Sigmoid colon (tissue), 3 donors: ENCODE results near the gene SERPINB12.

Source experiments
- CTCF ChIP-seq, 4 experiments: fragments of 450-650 bp in 3 of 4; fragments of 200-600 bp in 1 of 4; IDR thresholded peaks; one replicate each; pipeline ENCODE4 v1.5.1; 2016 to 2019; ENCODE audit warnings: antibody characterized with exemption in 4 of 4, mild to moderate bottlenecking in 3 of 4, moderate library complexity in 2 of 4
- POLR2A ChIP-seq, 2 donors: fragments of 450-650 bp; IDR thresholded peaks; one replicate each; pipeline ENCODE4 v1.6.1; 2016; ENCODE audit warnings: antibody characterized with exemption in 2 of 2, mild to moderate bottlenecking in 2 of 2, moderate library complexity in 2 of 2

DNA sequence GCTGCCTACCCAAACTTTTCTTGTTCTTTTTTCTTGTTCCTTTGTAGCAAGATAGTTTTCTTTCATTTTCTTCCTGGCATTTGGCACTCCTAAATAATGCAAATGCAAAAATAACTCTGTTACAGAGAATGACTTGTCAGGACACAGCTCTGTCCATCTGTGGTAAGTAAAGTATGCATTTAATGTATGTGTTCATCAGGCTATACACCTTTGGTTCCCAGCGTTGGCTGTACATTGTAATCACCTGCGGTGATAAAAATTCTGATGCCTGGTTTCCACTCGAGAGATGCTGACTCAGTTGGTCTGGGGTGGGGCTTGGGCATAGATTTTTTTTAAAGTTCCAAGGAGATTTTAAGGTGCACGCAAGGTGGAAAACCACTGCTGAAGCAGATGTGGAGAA, 44.8 kb downstream of the SERPINB12 start, which contains the start of gene SERPINB13:
- TF ChIP-seq CTCF (IDR thresholded peaks at IDR 0.05) (no peak), POLR2A (IDR thresholded peaks at IDR 0.05) (no peak)
